Transverse colon (tissue), 4 donors: ENCODE results near the gene EPGN.

ENCODE experiments used
- CTCF ChIP-seq, 5 experiments: fragments of 200-600 bp in 3 of 5; fragments of 450-650 bp in 2 of 5; sonication (generic) in 3 of 5; IDR thresholded peaks; 1 replicate in 2 of 5; 2 replicates in 3 of 5; pipeline ENCODE4 v1.5.1; 2016 to 2017; ENCODE audit warnings: antibody characterized with exemption in 5 of 5, inconsistent platforms in 3 of 5, mild to moderate bottlenecking in 2 of 5, moderate library complexity in 1 of 5
- EP300 ChIP-seq: sonication (generic); formaldehyde crosslinking; IDR thresholded peaks from one replicate; pipeline ENCODE4 v1.6.1; 2017; ENCODE audit warnings: antibody characterized with exemption, low read depth
- POLR2A ChIP-seq: fragments of 450-650 bp; IDR thresholded peaks from one replicate; pipeline ENCODE4 v1.6.1; 2016; ENCODE audit warnings: antibody characterized with exemption, mild to moderate bottlenecking, moderate library complexity
- POLR2AphosphoS5 ChIP-seq, 3 donors: sonication (generic); formaldehyde crosslinking; IDR thresholded peaks; one replicate each; pipeline ENCODE4 v1.6.1; 2016; ENCODE audit warnings: antibody characterized with exemption in 3 of 3

GRCh38 chr4:74282926-74283325, 25.3 kb upstream of the EPGN start:
- TF ChIP-seq POLR2A (no peak), CTCF (IDR thresholded peaks at IDR 0.05) (no peak), EP300 (no peak), POLR2AphosphoS5 (IDR thresholded peaks at IDR 0.05) (no peak)
